WTC11 (cell line): ENCODE data around the gene INPP5F. TPM values are rescaled to one million over a fixed set of nuclear protein-coding genes. Genes with fewer than 3 reads are reported as not detected.

Experiments
- ATAC-seq: fragments of 200-7000 bp; cut with Tn5 transposase; 2 replicates; pipeline ENCODE4 v1.10.0; 2021; ENCODE audit warnings: mild to moderate bottlenecking, moderate library complexity
- CTCF ChIA-PET: fragments of 300-600 bp; sonication (Branson Sonifier 250); formaldehyde crosslinking; loops from one replicate; lab custom pipeline; 2021; ENCODE audit warnings: antibody characterized with exemption; lab: Charles Lee
- POLR2A ChIA-PET: fragments of 350-600 bp; sonication (Branson Sonifier 250); formaldehyde crosslinking; loops from one replicate; lab custom pipeline; 2021; ENCODE audit warnings: antibody characterized with exemption; lab: Charles Lee
- DNase-seq: peaks from one replicate; pipeline ENCODE4 v3.0.0; 2021; ENCODE audit warnings: low spot score
- H3K27ac Mint-ChIP-seq: 2 replicates; pipeline ENCODE4 v1.8.0; 2021; ENCODE audit warnings: mixed read lengths
- H3K27me3 Mint-ChIP-seq: 2 replicates; pipeline ENCODE4 v1.8.0; 2021; ENCODE audit warnings: low read depth, mild to moderate bottlenecking, moderate library complexity, mixed read lengths
- H3K36me3 Mint-ChIP-seq: 2 replicates; pipeline ENCODE4 v1.8.0; 2021; ENCODE audit warnings: mixed read lengths
- H3K4me1 Mint-ChIP-seq: 2 replicates; pipeline ENCODE4 v1.8.0; 2022; ENCODE audit warnings: mixed read lengths
- H3K4me3 Mint-ChIP-seq: 2 replicates; pipeline ENCODE4 v1.8.0; 2021; ENCODE audit warnings: mild to moderate bottlenecking, moderate library complexity, mixed read lengths
- H3K9me3 Mint-ChIP-seq: 2 replicates; pipeline ENCODE4 v1.8.0; 2021; ENCODE audit warnings: mixed read lengths
- CDX4 ChIP-seq: fragments of 250-450 bp; sonication (Bioruptor Pico); IDR thresholded peaks from 2 replicates; pipeline ENCODE4 v1.9.0; 2021; ENCODE audit warnings: moderate library complexity, mild to moderate bottlenecking, inconsistent platforms, borderline replicate concordance
- CTCF ChIP-seq: fragments of 200-600 bp; IDR thresholded peaks from 2 replicates; pipeline ENCODE4 v1.8.0; 2022; ENCODE audit warnings: antibody characterized with exemption
- ELF4 ChIP-seq: sonication (generic); formaldehyde crosslinking; IDR thresholded peaks from 2 replicates; pipeline ENCODE4 v1.8.1; 2022; ENCODE audit warnings: low read depth, mild to moderate bottlenecking, moderate library complexity, missing genetic modification reagents
- EMX1 ChIP-seq: fragments of 250-450 bp; sonication (Bioruptor Pico); IDR thresholded peaks from 2 replicates; pipeline ENCODE4 v1.8.0; 2021; ENCODE audit warnings: mild to moderate bottlenecking
- ETV6 ChIP-seq: sonication (generic); formaldehyde crosslinking; IDR thresholded peaks from 2 replicates; pipeline ENCODE4 v1.8.1; 2022; ENCODE audit warnings: mild to moderate bottlenecking, missing genetic modification reagents
- FOXJ3 ChIP-seq: sonication (generic); formaldehyde crosslinking; IDR thresholded peaks from 2 replicates; pipeline ENCODE4 v1.9.0; 2021; ENCODE audit warnings: missing genetic modification reagents, mild to moderate bottlenecking, borderline replicate concordance
- GRHL2 ChIP-seq: fragments of 250-450 bp; sonication (Bioruptor Pico); IDR thresholded peaks from 2 replicates; pipeline ENCODE4 v1.8.0; 2022; ENCODE audit warnings: mild to moderate bottlenecking, moderate library complexity; ENCODE audit not compliant: insufficient replicate concordance, severe bottlenecking
- HMGA2 ChIP-seq: fragments of 250-450 bp; sonication (Bioruptor Pico); IDR thresholded peaks from 2 replicates; pipeline ENCODE4 v1.4.0; 2021; ENCODE audit warnings: mild to moderate bottlenecking, moderate library complexity
- HMGXB4 ChIP-seq: sonication (generic); formaldehyde crosslinking; IDR thresholded peaks from 2 replicates; pipeline ENCODE4 v1.8.1; 2023; ENCODE audit warnings: mild to moderate bottlenecking, moderate library complexity, missing genetic modification reagents
- KAT7 ChIP-seq: sonication (generic); formaldehyde crosslinking; IDR thresholded peaks from 2 replicates; pipeline ENCODE4 v1.8.1; 2023; ENCODE audit warnings: missing genetic modification reagents, mild to moderate bottlenecking, borderline replicate concordance
- MLX ChIP-seq: sonication (generic); formaldehyde crosslinking; IDR thresholded peaks from 2 replicates; pipeline ENCODE4 v1.8.1; 2023; ENCODE audit warnings: mild to moderate bottlenecking, missing genetic modification reagents, moderate library complexity
- MYBL2 ChIP-seq: sonication (generic); formaldehyde crosslinking; IDR thresholded peaks from 2 replicates; pipeline ENCODE4 v1.8.1; 2023; ENCODE audit warnings: mild to moderate bottlenecking, moderate library complexity, missing genetic modification reagents
- NFE2L1 ChIP-seq: sonication (generic); formaldehyde crosslinking; IDR thresholded peaks from 2 replicates; pipeline ENCODE4 v1.8.1; 2023; ENCODE audit warnings: missing genetic modification reagents
- NR1H2 ChIP-seq: sonication (generic); formaldehyde crosslinking; IDR thresholded peaks from 2 replicates; pipeline ENCODE4 v1.9.0; 2021; ENCODE audit warnings: mild to moderate bottlenecking, moderate library complexity, missing genetic modification reagents
- NR3C1 ChIP-seq: sonication (generic); formaldehyde crosslinking; conservative IDR thresholded peaks from 2 replicates; pipeline ENCODE4 v1.8.1; 2023; ENCODE audit warnings: low read depth, mild to moderate bottlenecking, missing genetic modification reagents
- ZBTB43 ChIP-seq: sonication (generic); formaldehyde crosslinking; IDR thresholded peaks from 2 replicates; pipeline ENCODE4 v1.8.1; 2023; ENCODE audit warnings: mild to moderate bottlenecking, missing genetic modification reagents
- ZNF232 ChIP-seq: sonication (generic); formaldehyde crosslinking; IDR thresholded peaks from 2 replicates; pipeline ENCODE4 v1.8.0; 2022; ENCODE audit warnings: mild to moderate bottlenecking, missing genetic modification reagents
- ZNF671 ChIP-seq: fragments of 250-450 bp; sonication (Bioruptor Pico); IDR thresholded peaks from 2 replicates; pipeline ENCODE4 v1.8.0; 2021; ENCODE audit warnings: mild to moderate bottlenecking
- total RNA-seq: library from RNA; stranded (reverse); gene quantifications from 3 replicates; pipeline ENCODE4 v1.2.3, GENCODE V29; 2021

INPP5F gene
- total RNA-seq, 1 experiment from 2014 or later: 83.3 TPM

- TF ChIP-seq CDX4 (CRISPR knock-in tag): no peak
- TF ChIP-seq ELF4 (CRISPR knock-in tag): no peak
- TF ChIP-seq NFE2L1 (CRISPR knock-in tag): no peak
- no peak for TF ChIP-seq NR3C1 (CRISPR knock-in tag)
- no peak for TF ChIP-seq NR1H2 (CRISPR knock-in tag)
Observed at GRCh38 chr10:119754085-119754484, 28.2 kb downstream of the INPP5F start (continued).

- 0 out of 2 replicates have a peak overlapping the region, but pooled peaks have one; percentile 3 for H3K27ac Mint-ChIP-seq
- H3K4me3 Mint-ChIP-seq: no peak overlapping the region
- POLR2A ChIA-PET: no interaction called here
- H3K36me3 Mint-ChIP-seq: no peaks in the 10 kb centered on the region
- no peaks in the 10 kb centered on the region for H3K9me3 Mint-ChIP-seq
- ATAC-seq (no peak), DNase-seq (no peak)
- H3K27me3 Mint-ChIP-seq: no peaks in the 10 kb centered on the region
- CTCF ChIA-PET: interaction anchor here (0.6 to 1.0 kb wide), 2 partner anchors 67 to 227 kb away, joined by 4 to 6 read pairs; no protein-coding TSS in a partner anchor
- TF ChIP-seq GRHL2 (CRISPR knock-in tag): no peak
- peaks cover 20% of the 10 kb centered on the region for H3K4me1 Mint-ChIP-seq
Observed at GRCh38 chr10:119754936-119755335, 29.1 kb downstream of the INPP5F start.

- H3K4me3 Mint-ChIP-seq: no peak overlapping the region
- no peak overlapping the region for H3K27ac Mint-ChIP-seq
- ATAC-seq: no peak
- TF ChIP-seq EMX1 (CRISPR knock-in tag) (no peak), KAT7 (CRISPR knock-in tag) (no peak), ZNF671 (CRISPR knock-in tag) (no peak), ZNF232 (CRISPR knock-in tag) (no peak), MYBL2 (CRISPR knock-in tag) (no peak), CTCF (no peak), HMGXB4 (CRISPR knock-in tag) (no peak), MLX (CRISPR knock-in tag) (no peak), FOXJ3 (CRISPR knock-in tag) (no peak), ZBTB43 (CRISPR knock-in tag) (no peak), ETV6 (CRISPR knock-in tag) (no peak), HMGA2 (no peak)
- TF ChIP-seq, all 79 proteins: peak for 0
- no peaks in the 10 kb centered on the region for H3K36me3 Mint-ChIP-seq
- no peaks in the 10 kb centered on the region for H3K27me3 Mint-ChIP-seq
- ChIA-PET CTCF (no interaction called here), POLR2A (no interaction called here)
- no peaks in the 10 kb centered on the region for H3K9me3 Mint-ChIP-seq
- peaks cover 17% of the 10 kb centered on the region for H3K4me1 Mint-ChIP-seq
- no peak for DNase-seq
Observed at GRCh38 chr10:119755446-119755845, 29.6 kb downstream of the INPP5F start.
